HEK293T (cell line): Measurements from ENCODE around the gene USP1.

Experiments used
- CTBP1 ChIP-seq: fragments of 450-650 bp; IDR thresholded peaks from 2 replicates; pipeline ENCODE4 v1.6.1; 2016; ENCODE audit warnings: borderline replicate concordance
- ELF4 ChIP-seq: fragments of 450-650 bp; IDR thresholded peaks from 2 replicates; pipeline ENCODE4 v1.6.1; 2017; ENCODE audit warnings: antibody characterized with exemption
- FOXK2 ChIP-seq: fragments of 450-650 bp; IDR thresholded peaks from 2 replicates; pipeline ENCODE4 v1.6.1; 2016; ENCODE audit warnings: mild to moderate bottlenecking
- FOXM1 ChIP-seq: fragments of 450-650 bp; IDR thresholded peaks from 2 replicates; pipeline ENCODE4 v1.6.1; 2017; ENCODE audit warnings: mild to moderate bottlenecking, borderline replicate concordance
- HDGF ChIP-seq: fragments of 450-650 bp; IDR thresholded peaks from 2 replicates; pipeline ENCODE4 v1.6.1; 2017; ENCODE audit warnings: antibody characterized with exemption, borderline replicate concordance
- NFRKB ChIP-seq: fragments of 450-650 bp; IDR thresholded peaks from 2 replicates; pipeline ENCODE4 v1.6.1; 2016; ENCODE audit warnings: mild to moderate bottlenecking, moderate library complexity
- SP1 ChIP-seq: fragments of 450-650 bp; IDR thresholded peaks from 2 replicates; pipeline ENCODE4 v1.6.1; 2017
- SUZ12 ChIP-seq: fragments of 450-650 bp; IDR thresholded peaks from 2 replicates; pipeline ENCODE4 v1.6.1; 2016; ENCODE audit warnings: mild to moderate bottlenecking
- TARDBP ChIP-seq: fragments of 450-650 bp; IDR thresholded peaks from 2 replicates; pipeline ENCODE4 v1.6.1; 2016
- ZNF384 ChIP-seq: fragments of 450-650 bp; IDR thresholded peaks from 2 replicates; pipeline ENCODE4 v1.6.1; 2016

GRCh38 chr1:62426237-62426636 is 10.6 kb upstream of the USP1 start:
- TF ChIP-seq TARDBP: no peak
- TF ChIP-seq HDGF: no peak
- TF ChIP-seq NFRKB: no peak
- TF ChIP-seq FOXM1: no peak
- no peak for TF ChIP-seq ELF4
- TF ChIP-seq FOXK2: no peak
- no peak for TF ChIP-seq ZNF384
- TF ChIP-seq SP1: no peak
- no peak for TF ChIP-seq CTBP1
- TF ChIP-seq SUZ12: no peak
